Measurements from ENCODE around the gene GRIK4. TPM values are rescaled to one million over a fixed set of nuclear protein-coding genes. Genes with fewer than 3 reads are reported as not detected.

The GRIK4 gene
- total and polyA plus RNA-seq, 2 donors: 0.05 to 0.37 TPM

GRCh38 chr11:120971825-120972224, 460.3 kb downstream of the GRIK4 start:
- 89% methylated on average over 4 of the region's 4 CpGs for WGBS
- Histone ChIP-seq H3K36me3 (ENCODE audit: insufficient read depth) (no peaks in the 10 kb centered on the region), H3K27ac (ENCODE audit: low read depth) (no peak overlapping the region)

GRCh38 chr11:120972621-120973020, 461.1 kb downstream of the GRIK4 start:
- no peak overlapping the region for H3K27ac ChIP-seq (ENCODE audit: low read depth)
- H3K4me1 ChIP-seq (ENCODE audit: insufficient read depth): no peaks in the 10 kb centered on the region
- H3K36me3 ChIP-seq (ENCODE audit: insufficient read depth): no peaks in the 10 kb centered on the region
- no peak for DNase-seq (ENCODE audit: extremely low spot score)
- no peak overlapping the region for H3K4me3 ChIP-seq (ENCODE audit: low read depth, low read length)
- 92% methylated on average over 6 of the region's 6 CpGs for WGBS

More at GRCh38 chr11:120971825-120972224, 460.3 kb downstream of the GRIK4 start:
- no peak for DNase-seq (ENCODE audit: extremely low spot score)
- H3K4me3 ChIP-seq (ENCODE audit: low read depth, low read length): no peak overlapping the region
- H3K4me1 ChIP-seq (ENCODE audit: insufficient read depth): no peaks in the 10 kb centered on the region

- WGBS: 86% methylated on average over 7 of the region's 7 CpGs
- Histone ChIP-seq H3K36me3 (ENCODE audit: insufficient read depth) (no peaks in the 10 kb centered on the region), H3K4me1 (ENCODE audit: insufficient read depth) (no peaks in the 10 kb centered on the region), H3K4me3 (ENCODE audit: low read depth, low read length) (no peak overlapping the region), H3K27ac (ENCODE audit: low read depth) (no peak overlapping the region)
- DNase-seq (ENCODE audit: extremely low spot score): no peak
Observed at GRCh38 chr11:120973501-120973900, 462.0 kb downstream of the GRIK4 start.

GRCh38 chr11:120974466-120974865, 462.9 kb downstream of the GRIK4 start:
- H3K27ac ChIP-seq (ENCODE audit: low read depth): no peak overlapping the region
- no peaks in the 10 kb centered on the region for H3K4me1 ChIP-seq (ENCODE audit: insufficient read depth)
- no peak overlapping the region for H3K4me3 ChIP-seq (ENCODE audit: low read depth, low read length)
- DNase-seq (ENCODE audit: extremely low spot score): no peak
- no peaks in the 10 kb centered on the region for H3K36me3 ChIP-seq (ENCODE audit: insufficient read depth)
- 48% methylated on average over 9 of the region's 9 CpGs for WGBS

- H3K27ac ChIP-seq (ENCODE audit: low read depth): no peak overlapping the region
- DNase-seq (ENCODE audit: extremely low spot score): no peak
- H3K4me3 ChIP-seq (ENCODE audit: low read depth, low read length): no peak overlapping the region
- H3K36me3 ChIP-seq (ENCODE audit: insufficient read depth): no peaks in the 10 kb centered on the region
- H3K4me1 ChIP-seq (ENCODE audit: insufficient read depth): no peaks in the 10 kb centered on the region
- WGBS: 36% methylated on average over 4 of the region's 4 CpGs
Observed at GRCh38 chr11:120974965-120975364, 463.4 kb downstream of the GRIK4 start.

- Histone ChIP-seq H3K4me1 (ENCODE audit: insufficient read depth) (no peaks in the 10 kb centered on the region), H3K4me3 (ENCODE audit: low read depth, low read length) (no peak overlapping the region), H3K27ac (ENCODE audit: low read depth) (no peak overlapping the region), H3K36me3 (ENCODE audit: insufficient read depth) (no peaks in the 10 kb centered on the region)
- no peak for DNase-seq (ENCODE audit: extremely low spot score)
- WGBS: 78% methylated on average over 10 of the region's 10 CpGs
Observed at GRCh38 chr11:120977266-120978137, 466.0 kb downstream of the GRIK4 start.

GRCh38 chr11:120978701-120979100, 467.2 kb downstream of the GRIK4 start:
- Histone ChIP-seq H3K4me3 (ENCODE audit: low read depth, low read length) (no peak overlapping the region), H3K36me3 (ENCODE audit: insufficient read depth) (no peaks in the 10 kb centered on the region), H3K4me1 (ENCODE audit: insufficient read depth) (no peaks in the 10 kb centered on the region), H3K27ac (ENCODE audit: low read depth) (no peak overlapping the region)
- no peak for DNase-seq (ENCODE audit: extremely low spot score)
- WGBS: 72% methylated on average over 3 of the region's 3 CpGs

- DNase-seq (ENCODE audit: extremely low spot score): no peak
- H3K4me3 ChIP-seq (ENCODE audit: low read depth, low read length): peak overlapping the region; percentile 32
- no peaks in the 10 kb centered on the region for H3K4me1 ChIP-seq (ENCODE audit: insufficient read depth)
- 2% methylated on average over 72 of the region's 72 CpGs for WGBS
- no peak overlapping the region for H3K27ac ChIP-seq (ENCODE audit: low read depth)
- H3K36me3 ChIP-seq (ENCODE audit: insufficient read depth): no peaks in the 10 kb centered on the region
Observed at GRCh38 chr11:120985718-120986569, 474.4 kb downstream of the GRIK4 start.

- H3K27ac ChIP-seq (ENCODE audit: low read depth): no peak overlapping the region
- DNase-seq (ENCODE audit: extremely low spot score): no peak
- H3K36me3 ChIP-seq (ENCODE audit: insufficient read depth): no peaks in the 10 kb centered on the region
- WGBS: 80% methylated on average over 1 of the region's 1 CpG
- no peak overlapping the region for H3K4me3 ChIP-seq (ENCODE audit: low read depth, low read length)
- H3K4me1 ChIP-seq (ENCODE audit: insufficient read depth): no peaks in the 10 kb centered on the region
Observed at GRCh38 chr11:120988603-120989002, 477.1 kb downstream of the GRIK4 start.

GRCh38 chr11:120991830-120992686, 480.5 kb downstream of the GRIK4 start:
- no peaks in the 10 kb centered on the region for H3K4me1 ChIP-seq (ENCODE audit: insufficient read depth)
- H3K27ac ChIP-seq (ENCODE audit: low read depth): no peak overlapping the region
- no peaks in the 10 kb centered on the region for H3K36me3 ChIP-seq (ENCODE audit: insufficient read depth)
- WGBS: 93% methylated on average over 10 of the region's 10 CpGs
- DNase-seq (ENCODE audit: extremely low spot score): no peak
- no peak overlapping the region for H3K4me3 ChIP-seq (ENCODE audit: low read depth, low read length)

GRCh38 chr11:120994091-120994859, 482.7 kb downstream of the GRIK4 start:
- WGBS: 52% methylated on average over 1 of the region's 1 CpG
- Histone ChIP-seq H3K4me1 (ENCODE audit: insufficient read depth) (no peaks in the 10 kb centered on the region), H3K27ac (ENCODE audit: low read depth) (no peak overlapping the region), H3K4me3 (ENCODE audit: low read depth, low read length) (no peak overlapping the region), H3K36me3 (ENCODE audit: insufficient read depth) (no peaks in the 10 kb centered on the region)
- no peak for DNase-seq (ENCODE audit: extremely low spot score)

GRCh38 chr11:120995184-120995583, 483.6 kb downstream of the GRIK4 start:
- no peak overlapping the region for H3K4me3 ChIP-seq (ENCODE audit: low read depth, low read length)
- no peak for DNase-seq (ENCODE audit: extremely low spot score)
- WGBS: 93% methylated on average over 2 of the region's 2 CpGs
- no peaks in the 10 kb centered on the region for H3K36me3 ChIP-seq (ENCODE audit: insufficient read depth)
- H3K27ac ChIP-seq (ENCODE audit: low read depth): no peak overlapping the region
- no peaks in the 10 kb centered on the region for H3K4me1 ChIP-seq (ENCODE audit: insufficient read depth)

All from urinary bladder (tissue), 4 donors.